HG03565 (cell line): ENCODE measurements around the gene VSIG10L2.

Experiments used
- ATAC-seq: cut with Tn5 transposase; IDR thresholded peaks from one replicate; pipeline ENCODE4 v1.9.1; 2021; ENCODE audit warnings: mild to moderate bottlenecking, moderate library complexity; ENCODE audit not compliant: unreplicated experiment

VSIG10L2 gene

DNA sequence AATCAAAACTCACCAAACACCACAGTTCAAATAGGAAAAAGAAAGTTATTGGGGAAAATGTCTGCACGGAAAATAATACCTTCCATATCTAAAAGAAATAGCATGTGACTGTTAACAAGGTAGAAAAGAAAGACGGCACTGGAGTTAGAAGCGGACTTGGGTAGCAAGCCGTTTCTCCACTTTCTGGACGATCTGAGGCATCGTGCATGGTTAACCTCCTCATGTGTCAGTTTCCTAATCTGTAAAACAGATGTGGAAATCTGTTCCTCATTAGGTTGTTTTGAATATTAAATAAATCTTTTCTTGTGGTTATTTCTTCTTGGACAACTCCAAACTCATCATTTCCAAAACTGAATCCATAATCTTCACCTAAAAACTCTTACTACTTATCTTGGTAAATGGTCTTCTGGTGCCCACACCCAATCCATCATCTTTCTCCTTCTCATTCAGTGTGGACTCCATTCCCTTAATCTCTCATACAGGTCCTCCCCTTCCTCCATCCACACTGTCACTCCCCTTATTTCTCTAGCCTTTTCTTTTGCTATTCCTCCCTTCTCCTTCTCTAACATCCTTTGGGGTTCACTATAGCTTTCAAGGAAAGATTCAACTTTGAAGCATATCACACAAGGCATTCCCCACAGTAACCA, 53.5 kb downstream of the VSIG10L2 start:
- no peak for ATAC-seq

DNA sequence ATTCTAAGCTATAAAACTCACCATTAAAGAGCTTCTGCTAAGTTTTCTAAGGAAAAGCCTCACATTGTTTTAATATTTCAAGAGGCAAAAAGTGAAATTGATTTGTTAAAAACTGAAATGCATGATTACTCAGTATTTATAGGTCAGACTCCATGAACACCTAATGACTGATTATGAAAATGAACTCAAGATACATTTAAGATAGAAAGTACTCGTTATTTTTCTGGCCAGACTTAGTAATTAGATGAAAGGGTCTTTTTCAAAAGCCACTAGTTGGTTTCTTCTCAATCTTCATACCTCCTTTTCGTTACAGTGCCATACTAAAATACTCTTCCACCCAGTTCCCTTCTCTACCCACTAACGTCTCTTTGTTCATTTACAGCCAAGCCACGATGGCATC, 56.3 kb downstream of the VSIG10L2 start:
- no peak for ATAC-seq
